HG03571 (cell line): ENCODE results near the gene PARVG.

Source experiments
- ATAC-seq: cut with Tn5 transposase; IDR thresholded peaks from one replicate; pipeline ENCODE4 v1.9.1; 2021; ENCODE audit not compliant: unreplicated experiment

Gene PARVG

DNA sequence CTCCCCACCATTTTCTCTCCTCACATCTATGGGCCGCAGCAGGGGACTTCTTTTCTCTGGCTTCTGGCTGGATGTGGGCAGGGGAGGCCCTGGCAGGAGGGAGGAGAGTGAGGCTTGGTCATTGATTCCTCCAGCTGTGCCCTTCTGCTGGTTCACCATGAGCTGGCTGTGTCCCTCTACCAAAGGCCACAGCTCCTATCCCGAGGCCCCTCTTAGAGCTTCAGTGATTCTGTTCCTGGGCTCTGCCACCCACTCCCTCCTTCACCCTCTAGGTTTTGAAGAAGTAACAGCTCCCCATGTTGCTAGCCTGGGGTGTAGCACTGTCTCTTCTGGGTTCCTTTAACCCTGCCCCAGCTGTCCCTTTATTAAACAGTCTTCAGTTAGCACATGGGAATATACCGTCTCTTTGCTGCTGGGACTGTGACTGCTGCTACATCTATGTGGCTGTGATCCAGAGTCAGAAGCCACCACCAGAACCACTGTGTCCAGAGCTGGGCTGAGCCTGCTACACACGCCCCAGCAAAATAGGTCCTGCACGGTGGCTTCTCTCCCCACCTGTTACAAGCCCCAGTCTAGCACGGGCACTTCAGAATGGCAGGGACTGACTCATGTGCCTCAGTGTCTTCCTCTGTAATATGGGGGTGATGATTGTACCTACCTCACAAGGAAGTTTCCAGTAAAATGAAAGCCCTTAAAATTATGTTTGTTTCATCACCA is 578 bp upstream of the PARVG start:
- ATAC-seq: no peak

DNA sequence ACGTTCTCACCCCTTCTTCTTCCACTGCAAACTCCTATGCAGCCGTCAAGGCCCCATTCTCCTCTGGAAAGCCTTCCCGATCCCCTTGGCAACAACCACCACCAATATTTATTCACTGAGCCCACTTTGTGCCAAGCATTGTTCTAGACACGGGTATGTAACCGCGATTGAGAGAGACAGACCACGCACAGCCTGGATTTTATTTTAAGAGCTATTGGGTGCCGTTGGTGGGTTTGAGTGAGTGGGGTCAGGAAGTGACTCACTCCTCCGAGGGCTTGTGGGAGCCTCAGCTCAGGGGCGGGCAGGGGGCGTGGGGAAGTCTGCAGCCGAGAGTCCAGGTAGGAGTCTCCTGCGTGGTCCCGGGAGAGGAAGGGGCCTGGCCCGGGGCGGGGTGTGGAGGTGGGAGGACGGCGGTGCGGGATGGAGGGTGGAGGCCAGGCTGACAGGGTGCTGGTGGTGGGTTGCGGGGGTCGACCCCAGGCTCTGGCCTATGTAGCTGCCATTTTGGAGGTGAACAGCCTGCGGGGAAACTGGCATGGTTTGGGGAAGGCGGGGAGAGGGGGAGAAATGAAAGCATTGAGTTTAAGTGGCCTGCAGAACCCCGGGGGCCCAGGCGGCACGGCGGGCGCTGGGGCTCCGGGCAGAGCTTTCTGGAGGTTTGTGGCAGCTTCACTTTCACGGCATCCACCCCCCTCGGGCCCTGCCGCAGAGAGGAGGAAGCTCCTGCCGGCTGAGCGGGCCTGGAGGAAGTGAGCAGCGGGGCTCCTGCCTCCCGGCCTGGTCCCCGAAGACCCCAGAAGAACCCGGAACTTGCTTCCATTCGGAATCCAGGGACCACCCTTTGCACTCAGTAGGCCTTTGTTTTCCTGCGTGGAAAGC is 547 bp downstream of the PARVG start:
- ATAC-seq: no peak

DNA sequence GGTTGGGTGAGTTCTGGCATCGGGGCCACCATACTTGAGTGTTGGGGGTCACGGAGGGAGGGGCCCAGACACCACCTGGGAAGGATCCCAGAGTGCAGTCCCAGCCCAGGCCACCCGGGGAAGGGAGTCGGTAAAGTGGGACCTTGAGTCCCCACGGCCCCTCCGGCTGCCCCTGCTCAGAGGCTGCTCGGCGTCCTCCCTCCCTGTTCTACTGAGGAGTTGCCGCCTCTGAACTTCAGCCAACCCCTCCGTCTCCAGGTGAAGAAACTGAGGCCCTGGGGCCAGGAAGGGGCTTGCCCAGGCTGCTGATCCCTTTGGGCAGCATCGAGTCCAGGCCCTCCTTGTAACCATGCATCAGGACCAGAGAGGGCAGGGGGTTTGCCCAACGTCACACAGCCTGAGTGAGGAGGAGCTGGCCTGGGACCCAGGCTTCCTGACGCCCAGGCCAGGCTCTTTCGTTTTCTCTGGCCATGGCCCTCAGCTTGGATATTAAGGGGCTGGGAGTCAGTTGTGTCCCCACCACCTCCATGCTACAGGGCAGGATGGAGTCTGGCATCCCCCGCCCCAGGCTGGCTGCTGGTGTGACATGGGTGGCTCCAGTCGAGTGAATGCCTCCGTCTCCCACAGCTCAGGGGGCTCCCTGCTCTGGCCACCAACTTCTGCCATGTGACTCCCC is 1.3 kb downstream of the PARVG start:
- ATAC-seq: no peak

DNA sequence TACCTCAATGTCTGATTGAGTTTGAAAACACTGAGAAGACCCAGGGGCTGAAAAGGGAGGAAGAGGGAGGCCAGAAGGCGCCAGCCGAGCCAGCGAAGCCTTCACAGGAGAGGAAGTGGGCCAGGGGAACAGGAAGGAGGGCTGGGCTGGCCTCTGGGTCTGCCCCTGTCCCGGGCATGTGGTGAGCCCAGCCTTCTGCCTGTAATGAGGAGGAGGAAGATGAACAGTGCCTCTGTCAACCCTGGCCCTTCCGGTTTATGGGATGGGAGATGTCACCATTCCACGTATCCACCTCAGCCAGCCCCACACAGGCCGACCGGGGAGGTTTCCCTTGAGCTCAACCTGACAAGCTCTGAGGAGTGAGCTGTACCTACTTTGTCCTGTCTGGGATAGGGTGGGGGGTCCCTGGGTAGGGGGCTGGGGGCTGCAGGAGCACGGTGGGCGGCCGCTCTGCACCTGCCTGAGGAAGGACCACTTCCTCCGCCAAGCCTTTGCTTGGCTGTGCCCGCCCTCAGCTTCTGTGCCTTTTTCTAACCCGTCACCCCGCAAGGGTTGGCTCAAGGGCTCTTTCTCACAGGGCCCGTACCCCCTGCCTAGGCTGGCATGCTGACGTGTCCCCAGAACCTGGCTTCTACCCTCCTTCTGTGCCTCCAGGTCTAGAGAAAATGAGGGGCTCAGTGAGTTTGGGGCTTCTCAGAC is 2.0 kb downstream of the PARVG start:
- no peak for ATAC-seq

DNA sequence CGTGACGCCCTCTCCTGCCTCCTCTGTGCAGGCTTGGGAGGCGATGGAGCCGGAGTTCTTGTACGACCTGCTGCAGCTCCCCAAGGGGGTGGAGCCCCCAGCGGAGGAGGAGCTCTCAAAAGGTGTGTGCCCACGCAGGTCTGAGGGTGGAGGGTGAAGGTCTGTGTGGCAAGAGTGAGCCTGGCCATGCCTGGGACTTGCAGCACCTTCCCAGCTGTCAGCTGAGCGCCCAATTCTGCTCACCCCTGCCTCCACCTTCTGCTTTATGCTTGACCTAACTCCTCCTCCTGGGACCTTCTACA is 2.5 kb downstream of the PARVG start:
- no peak for ATAC-seq

DNA sequence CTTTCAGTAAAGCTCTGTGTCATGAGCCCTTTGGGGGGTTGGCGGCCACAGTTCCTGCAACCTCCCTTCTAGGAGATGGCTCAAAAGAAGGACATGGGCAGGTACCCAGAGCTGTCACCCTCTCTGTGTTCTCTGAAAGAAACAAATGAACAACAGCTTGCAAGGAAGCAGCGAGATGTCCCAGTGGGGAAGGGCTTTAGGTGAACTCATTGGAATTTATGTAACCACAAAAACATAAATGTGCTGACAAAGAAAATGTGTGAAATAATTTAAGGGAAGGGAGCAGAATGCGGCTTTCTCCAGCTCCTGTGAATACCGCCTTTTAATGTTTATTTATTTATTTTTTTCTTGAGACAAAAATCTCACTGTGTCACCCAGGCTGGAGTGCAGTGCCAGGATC is 3.3 kb downstream of the PARVG start:
- no peak for ATAC-seq

DNA sequence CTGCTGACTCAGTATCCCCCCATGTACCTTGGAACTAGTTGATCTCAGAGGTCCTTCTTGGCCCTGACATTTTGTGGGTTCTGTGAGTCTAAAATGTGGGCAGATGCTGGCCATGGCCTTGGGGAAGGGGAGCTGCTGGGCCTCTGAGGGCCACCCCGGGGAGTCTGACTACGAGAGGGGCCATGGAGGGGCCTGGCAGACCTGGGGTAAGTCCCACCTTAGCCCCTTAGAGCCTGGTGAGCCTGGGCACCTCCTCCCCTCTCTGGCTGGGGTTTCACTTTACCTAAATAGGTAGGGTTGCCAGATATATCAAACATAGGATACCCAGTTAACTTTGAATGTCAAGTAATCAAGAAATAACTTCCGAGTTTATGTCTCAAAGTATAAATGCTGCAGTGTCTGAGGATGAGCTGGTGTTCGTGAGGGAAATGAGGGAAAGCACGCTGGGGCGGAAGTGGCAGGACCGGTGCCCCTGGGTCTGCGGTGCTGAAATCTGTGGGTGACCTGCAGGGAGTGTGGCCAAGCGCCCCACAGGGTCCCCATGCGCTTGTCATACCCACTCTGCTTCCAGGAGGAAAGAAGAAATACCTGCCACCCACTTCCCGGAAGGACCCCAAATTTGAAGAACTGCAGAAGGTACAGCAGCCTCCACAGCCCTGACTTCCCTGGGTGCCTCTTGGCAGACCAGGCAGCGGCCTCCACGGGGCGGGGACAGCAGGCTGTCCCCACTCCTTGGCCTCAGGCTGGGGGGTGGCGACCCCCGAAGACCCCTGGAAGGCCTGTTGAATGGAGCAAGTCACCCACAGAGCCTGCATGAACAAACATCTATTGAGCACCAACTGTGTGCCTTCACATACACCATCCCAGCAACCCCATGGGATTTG is 4.8 kb downstream of the PARVG start:
- no peak for ATAC-seq

DNA sequence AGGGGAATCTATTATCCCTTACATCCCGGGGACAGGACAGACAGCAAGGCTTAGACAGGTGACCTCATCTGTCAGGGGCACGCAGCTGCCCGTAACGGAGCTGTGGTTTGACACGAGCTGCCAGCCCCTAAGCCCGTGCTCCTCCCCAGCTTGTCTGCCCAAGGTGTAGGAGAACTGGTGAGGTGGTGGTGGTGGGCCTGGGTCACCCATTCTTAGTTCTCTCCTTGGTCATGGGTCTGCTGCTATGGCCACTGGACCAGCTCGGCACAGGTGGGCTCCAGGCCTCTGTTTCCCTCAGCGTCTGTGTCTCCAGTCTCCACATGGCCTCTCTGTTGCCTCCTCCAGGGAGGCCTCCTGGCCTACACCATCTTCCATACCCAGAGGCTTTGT is 5.4 kb downstream of the PARVG start:
- ATAC-seq: no peak

DNA sequence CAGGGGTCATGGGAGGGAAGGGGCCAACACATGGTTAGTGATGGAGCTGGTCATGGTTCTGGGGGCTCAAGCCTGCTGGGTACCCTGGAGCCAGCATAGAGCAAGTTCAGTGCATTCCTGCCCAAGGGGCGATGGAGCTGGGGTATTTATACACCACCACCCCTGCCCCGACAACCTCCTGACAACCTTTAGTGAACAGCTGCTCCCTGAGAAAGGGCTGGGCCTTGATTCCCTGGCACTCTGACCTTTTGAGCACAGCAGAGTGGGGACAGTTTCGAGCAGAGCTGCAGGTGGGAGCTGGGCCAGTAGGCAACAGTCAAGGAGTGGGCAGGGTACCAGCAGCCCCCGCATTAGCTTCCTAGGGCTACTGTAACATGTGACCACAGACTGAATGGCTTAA is 6.0 kb downstream of the PARVG start:
- ATAC-seq: no peak

DNA sequence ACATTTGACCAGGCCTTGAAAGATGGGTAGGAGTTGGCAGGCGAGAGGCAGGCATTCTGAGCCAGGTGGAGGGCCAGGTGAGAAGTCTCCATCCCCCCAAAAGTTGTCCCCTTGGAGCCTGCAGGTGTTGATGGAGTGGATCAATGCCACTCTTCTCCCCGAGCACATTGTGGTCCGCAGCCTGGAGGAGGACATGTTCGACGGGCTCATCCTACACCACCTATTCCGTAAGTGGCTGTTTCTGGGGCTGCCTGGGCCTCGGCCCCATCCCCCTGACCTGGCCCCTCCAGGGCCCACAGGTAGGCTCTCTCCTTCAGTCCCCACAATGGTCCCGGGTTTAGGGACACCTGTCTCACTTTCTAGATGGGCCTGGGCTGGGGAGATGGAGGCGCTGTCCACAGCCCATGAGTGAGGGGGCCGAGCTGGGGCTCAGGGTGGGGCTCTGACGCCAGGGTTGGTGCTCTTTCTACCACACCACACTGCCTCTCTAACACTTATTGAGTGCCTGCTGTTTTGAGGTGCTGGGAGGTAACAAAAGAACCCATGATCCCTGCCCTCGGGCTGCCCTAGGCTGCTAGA is 7.0 kb downstream of the PARVG start:
- no peak for ATAC-seq

DNA sequence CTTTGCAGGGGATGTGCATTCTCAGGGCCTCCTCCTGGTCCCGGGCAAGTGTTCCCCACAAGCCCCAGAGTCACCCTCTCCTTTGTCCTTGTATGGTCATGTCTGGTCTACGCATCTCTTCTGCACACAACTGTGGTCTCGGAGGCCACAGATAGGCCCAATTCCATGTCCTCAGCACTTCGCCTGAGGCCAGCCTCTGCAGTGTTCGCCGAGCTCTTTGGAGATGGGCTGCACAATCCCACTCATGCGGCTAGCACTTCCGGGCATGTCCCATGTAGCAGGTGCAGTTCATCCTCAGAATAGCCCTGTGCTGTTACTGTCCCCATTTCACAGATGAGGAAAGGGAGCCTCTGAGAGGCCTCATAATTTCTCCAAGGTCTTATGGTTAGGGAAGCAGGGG is 7.6 kb downstream of the PARVG start:
- ATAC-seq: no peak

DNA sequence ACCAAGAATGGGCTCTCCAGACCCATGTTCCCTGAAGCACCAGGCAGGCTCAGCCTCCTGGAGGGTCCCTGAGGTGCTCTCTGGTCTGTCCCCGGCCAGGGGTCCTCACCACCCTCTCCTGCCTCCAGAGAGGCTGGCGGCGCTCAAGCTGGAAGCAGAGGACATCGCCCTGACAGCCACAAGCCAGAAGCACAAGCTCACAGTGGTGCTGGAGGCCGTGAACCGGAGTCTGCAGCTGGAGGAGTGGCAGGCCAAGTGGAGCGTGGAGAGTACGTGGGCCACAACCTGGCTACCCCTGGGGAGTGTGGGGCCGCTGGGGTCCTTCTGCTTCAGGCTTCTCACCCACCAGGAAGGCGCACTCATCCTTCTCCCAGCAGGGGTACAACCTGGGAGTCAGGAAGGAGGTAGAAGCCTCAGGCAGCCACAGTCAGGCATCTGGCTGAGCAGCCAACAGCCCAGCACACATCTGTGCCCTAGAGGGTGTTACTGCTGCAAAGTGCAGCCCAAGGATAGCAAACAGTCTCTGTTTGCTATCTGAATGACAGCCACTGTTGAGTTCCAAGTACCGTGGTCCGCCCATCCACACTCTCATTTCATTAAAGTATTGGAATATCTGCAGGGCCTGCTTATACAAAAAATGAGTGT is 8.4 kb downstream of the PARVG start:
- no peak for ATAC-seq

DNA sequence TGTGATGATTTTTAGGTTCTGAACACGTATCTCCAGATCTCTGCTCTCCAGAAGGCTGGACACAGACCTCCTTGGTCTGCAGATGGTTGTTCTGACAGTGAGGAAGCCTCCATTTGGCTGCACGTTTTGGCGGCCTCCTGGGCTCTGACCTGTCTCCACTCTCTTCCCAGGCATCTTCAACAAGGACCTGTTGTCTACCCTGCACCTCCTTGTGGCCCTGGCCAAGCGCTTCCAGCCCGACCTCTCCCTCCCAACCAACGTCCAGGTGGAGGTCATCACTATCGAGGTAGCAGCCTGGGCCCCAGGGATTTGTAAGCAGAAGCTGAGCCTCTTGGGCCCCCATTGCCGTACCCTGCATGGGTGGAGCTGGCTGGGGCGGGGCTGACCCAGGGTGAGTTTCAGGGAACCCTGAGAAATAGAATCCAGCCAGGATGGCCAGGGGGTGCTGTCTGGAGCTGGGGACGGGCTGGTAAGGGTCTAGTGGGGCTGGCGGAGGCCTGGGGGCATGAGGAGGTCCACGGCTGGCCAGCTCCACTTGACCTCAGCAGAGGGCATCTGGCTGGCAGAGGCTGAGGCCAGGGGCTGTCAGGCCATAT is 9.8 kb downstream of the PARVG start:
- ATAC-seq: no peak

DNA sequence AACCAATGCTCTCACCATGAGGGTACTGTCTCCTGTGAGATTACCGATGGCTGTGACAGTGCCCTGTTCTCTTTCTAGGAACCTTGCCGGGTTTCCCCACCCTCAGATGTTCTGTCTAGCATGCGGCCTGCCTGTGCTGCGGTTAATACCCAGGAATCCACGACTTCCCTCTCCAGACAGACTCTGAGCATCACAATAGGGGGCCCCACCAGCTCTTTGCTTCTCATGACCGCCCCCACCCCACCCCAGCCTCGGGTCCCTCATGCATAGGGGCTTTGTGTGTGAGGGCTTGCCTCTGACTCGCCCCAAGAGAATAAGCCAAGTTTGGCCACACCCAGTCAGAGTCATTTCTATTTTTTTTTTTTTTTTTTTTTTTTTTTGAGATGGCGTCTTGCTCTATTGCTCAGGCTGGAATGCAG is 10.3 kb downstream of the PARVG start:
- ATAC-seq: no peak

DNA sequence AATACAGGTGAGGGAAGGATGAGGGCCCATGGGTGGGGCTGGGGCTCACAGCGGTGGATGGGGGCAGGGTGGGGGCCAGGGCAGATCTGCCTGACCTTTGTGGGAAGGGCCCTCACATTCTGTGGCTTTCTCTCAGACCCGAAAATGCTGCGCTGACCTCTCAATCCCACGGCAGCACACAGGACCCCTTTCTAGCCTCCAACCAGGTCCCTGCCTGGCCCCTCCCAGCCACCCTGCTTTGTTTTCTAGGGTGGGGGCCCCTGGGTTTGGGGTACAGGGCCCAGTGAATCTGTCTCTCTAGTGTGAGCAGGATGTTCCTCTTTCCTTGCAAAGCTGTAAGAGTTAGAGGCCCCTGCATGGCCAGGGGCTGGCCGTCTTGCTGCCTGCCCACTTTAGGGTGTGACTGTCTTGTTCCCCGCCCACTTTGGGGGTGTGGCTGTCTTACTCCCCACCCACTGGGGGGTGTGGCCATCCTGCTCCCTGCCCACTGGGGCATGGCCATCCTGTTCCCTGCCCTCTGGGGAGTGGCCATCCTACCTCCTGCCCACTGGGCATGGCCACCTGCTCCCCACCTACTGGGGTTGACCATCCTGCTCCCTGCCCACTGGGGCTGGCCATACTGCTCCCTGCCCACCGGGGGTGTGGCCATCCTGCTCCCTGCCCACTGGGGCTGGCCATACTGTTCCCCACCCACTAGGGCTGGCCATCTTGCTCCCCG is 11.5 kb downstream of the PARVG start:
- no peak for ATAC-seq

DNA sequence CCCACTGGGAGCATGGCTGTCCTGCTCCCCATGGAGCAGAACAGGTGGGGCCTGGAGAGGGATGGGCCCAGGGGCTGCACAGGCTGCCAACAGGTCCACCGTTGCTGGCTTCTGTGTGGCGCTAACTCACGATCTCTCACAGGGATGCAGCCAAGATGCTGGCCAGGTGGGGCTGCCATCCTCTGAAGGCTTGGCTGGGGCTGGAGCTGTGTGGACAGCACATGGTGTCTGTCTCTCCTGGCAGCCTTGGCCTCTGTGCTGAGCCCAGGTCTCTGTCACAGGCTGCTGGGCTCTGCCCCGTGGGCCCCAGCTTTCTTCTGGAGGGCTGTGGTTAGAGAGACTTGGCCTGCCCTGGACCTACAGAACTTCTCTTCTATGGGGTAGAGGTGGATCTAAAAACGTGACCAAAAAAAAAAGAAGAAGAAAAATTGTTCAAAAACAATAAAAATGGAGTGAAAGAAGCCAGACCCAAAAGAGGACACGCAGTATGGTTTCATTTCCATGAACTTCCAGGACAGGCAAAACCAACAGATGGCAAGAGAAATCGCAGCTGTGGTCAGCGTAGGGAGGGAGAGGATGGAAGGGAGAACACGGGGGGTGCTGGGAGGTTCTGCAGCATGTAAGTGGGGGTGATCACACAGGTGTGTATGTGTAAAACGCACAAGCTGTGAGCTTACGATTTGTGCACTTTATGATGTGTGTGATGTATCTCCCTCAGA is 12.2 kb downstream of the PARVG start:
- ATAC-seq: no peak

DNA sequence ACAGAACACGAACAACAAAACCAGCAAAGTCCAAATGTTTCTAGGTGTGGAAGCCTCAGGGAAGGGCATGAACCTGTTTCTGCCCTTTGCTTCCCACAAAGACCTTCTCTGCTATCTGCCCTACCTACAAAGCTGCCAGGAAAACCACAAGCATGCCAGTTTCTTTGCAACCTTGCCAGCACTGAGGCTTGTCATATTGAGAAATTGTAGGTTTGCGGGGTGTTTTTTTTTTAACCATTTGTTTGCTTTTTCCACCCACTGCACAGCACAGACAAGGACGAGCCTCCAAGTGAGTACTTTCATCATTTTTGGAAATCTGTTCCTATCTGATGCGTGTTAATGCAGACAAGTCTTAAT is 12.8 kb downstream of the PARVG start:
- no peak for ATAC-seq

DNA sequence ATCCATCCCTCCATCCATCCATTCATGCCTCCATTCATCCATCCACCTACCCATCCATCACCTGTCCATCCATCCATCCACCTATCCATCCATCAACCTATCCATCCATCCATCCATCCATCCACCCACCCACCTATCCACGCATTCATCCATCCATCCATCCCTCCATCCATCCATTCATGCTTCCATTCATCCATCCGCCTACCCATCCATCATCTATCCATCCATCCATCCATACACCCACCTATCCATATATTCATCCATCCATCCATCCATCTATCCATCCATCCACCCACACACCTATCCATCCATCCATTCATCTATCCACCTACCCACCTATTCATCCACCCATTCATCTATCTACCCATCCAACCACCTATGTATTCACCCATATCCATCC is 13.8 kb downstream of the PARVG start:
- ATAC-seq: no peak
